Hepatic stellate cell (primary cell): ENCODE measurements around the gene SENP7.
"Not testable (repeated sequence)": the region's sequence is repeated elsewhere in the genome, so short reads cannot be mapped to it uniquely, and the experiment has no call there.

Experiments used
- DNase-seq: peaks from one replicate; pipeline ENCODE4 v3.0.0; 2011; ENCODE audit warnings: low spot score

Gene SENP7

GRCh38 chr3:101512646-101513418 lies at the start of gene SENP7:
Gene SENP7, minus strand, starts transcription at chr3:101513212. Its CDS starts 82 bp downstream, at chr3:101513130.
- peak; percentile 82 for DNase-seq

GRCh38 chr3:101561630-101562328 lies 48.8 kb upstream of the SENP7 start, which contains the start of gene TRMT10C:
Gene TRMT10C, plus strand, starts transcription at chr3:101561868. Its CDS starts 2,914 bp downstream, at chr3:101564782.
- peak; percentile 90 for DNase-seq

- DNase-seq = no peak
Observed at GRCh38 chr3:101556064-101556463, 43.1 kb upstream of the SENP7 start.

- DNase-seq = not testable (repeated sequence)
Observed at GRCh38 chr3:101553381-101553780, 40.4 kb upstream of the SENP7 start.

- DNase-seq = not testable (repeated sequence)
Observed at GRCh38 chr3:101551359-101552081, 38.5 kb upstream of the SENP7 start.

GRCh38 chr3:101549473-101549872 lies 36.5 kb upstream of the SENP7 start:
- no peak for DNase-seq

GRCh38 chr3:101548527-101549105 lies 35.6 kb upstream of the SENP7 start:
- no peak for DNase-seq

- no peak for DNase-seq
Observed at GRCh38 chr3:101544161-101544850, 31.3 kb upstream of the SENP7 start.

- no peak for DNase-seq
Observed at GRCh38 chr3:101542957-101543356, 29.9 kb upstream of the SENP7 start.

- DNase-seq = not testable (repeated sequence)
Observed at GRCh38 chr3:101536955-101537354, 23.9 kb upstream of the SENP7 start.

- DNase-seq = no peak
Observed at GRCh38 chr3:101536266-101536665, 23.3 kb upstream of the SENP7 start.

GRCh38 chr3:101535221-101535620 lies 22.2 kb upstream of the SENP7 start:
- no peak for DNase-seq

- no peak for DNase-seq
Observed at GRCh38 chr3:101533603-101533968, 20.6 kb upstream of the SENP7 start.

GRCh38 chr3:101532783-101533602 lies 20.0 kb upstream of the SENP7 start:
- DNase-seq = no peak

GRCh38 chr3:101531473-101532086 lies 18.6 kb upstream of the SENP7 start:
- DNase-seq = no peak

GRCh38 chr3:101530686-101531047 lies 17.7 kb upstream of the SENP7 start:
- no peak for DNase-seq

- no peak for DNase-seq
Observed at GRCh38 chr3:101529816-101530685, 17.0 kb upstream of the SENP7 start.

- no peak for DNase-seq
Observed at GRCh38 chr3:101527906-101528305, 14.9 kb upstream of the SENP7 start.

GRCh38 chr3:101527441-101527840 lies 14.4 kb upstream of the SENP7 start:
- no peak for DNase-seq
